Measurements from ENCODE around the gene TMEM151B.
"Not testable (repeated sequence)": the region's sequence is repeated elsewhere in the genome, so short reads cannot be mapped to it uniquely, and the experiment has no call there.

TMEM151B gene

DNA sequence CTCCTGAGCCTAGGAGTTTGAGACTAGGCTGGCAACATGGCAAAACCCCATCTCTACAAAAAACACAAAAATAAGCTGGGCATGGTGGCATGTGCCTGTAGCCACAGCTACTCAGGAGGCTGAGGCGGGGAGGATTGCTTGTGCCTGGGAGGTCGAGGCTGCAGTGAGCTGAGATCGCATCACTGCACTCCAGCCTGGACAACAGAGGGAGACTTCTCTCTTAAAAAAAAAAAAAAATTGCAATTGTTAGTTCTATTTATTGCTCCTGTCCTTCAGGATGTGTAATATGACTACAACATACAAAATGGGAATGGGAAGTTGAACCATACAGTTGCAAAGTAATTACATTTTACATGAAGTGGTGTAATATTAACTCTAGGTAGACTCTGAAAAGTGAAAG lies 51.0 kb downstream of the TMEM151B start:
- TF ChIP-seq, protein P1, sequence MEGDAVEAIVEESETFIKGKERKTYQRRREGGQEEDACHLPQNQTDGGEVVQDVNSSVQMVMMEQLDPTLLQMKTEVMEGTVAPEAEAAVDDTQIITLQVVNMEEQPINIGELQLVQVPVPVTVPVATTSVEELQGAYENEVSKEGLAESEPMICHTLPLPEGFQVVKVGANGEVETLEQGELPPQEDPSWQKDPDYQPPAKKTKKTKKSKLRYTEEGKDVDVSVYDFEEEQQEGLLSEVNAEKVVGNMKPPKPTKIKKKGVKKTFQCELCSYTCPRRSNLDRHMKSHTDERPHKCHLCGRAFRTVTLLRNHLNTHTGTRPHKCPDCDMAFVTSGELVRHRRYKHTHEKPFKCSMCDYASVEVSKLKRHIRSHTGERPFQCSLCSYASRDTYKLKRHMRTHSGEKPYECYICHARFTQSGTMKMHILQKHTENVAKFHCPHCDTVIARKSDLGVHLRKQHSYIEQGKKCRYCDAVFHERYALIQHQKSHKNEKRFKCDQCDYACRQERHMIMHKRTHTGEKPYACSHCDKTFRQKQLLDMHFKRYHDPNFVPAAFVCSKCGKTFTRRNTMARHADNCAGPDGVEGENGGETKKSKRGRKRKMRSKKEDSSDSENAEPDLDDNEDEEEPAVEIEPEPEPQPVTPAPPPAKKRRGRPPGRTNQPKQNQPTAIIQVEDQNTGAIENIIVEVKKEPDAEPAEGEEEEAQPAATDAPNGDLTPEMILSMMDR (IDR thresholded peaks at IDR 0.05; ENCODE audit: low read depth, low read length) = no peak
- no peak for DNase-seq (ENCODE audit: extremely low read depth, low read depth)

GRCh38 chr6:44327096-44327495 lies 56.8 kb downstream of the TMEM151B start:
- no peak for DNase-seq (ENCODE audit: extremely low read depth, low read depth)
- TF ChIP-seq, protein P1 (IDR thresholded peaks at IDR 0.05; ENCODE audit: low read depth, low read length) = no peak

DNA sequence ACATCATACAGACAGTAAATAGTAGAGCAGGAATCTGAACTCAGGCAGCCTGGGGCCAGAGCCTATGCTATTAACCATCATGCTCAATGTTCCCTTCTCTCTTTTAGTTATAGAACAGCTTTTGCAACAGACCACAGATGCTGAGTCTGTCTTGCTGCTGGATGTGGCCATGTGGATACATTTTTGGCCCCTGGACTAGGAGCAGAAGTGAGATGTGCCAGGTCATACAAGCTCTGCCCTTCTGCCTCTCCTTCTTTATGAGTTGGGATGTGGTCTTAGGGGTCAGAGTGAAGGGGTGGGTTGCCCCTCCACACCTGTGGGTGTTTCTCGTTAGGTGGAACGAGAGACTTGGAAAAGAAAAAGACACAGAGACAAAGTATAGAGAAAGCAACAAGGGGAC lies 57.5 kb downstream of the TMEM151B start:
- no peak for DNase-seq (ENCODE audit: extremely low read depth, low read depth)
- TF ChIP-seq, protein P1 (IDR thresholded peaks at IDR 0.05; ENCODE audit: low read depth, low read length) = no peak

- not testable (repeated sequence) for DNase-seq (ENCODE audit: extremely low read depth, low read depth)
Observed at GRCh38 chr6:44328203-44328602, 58.0 kb downstream of the TMEM151B start.

DNA sequence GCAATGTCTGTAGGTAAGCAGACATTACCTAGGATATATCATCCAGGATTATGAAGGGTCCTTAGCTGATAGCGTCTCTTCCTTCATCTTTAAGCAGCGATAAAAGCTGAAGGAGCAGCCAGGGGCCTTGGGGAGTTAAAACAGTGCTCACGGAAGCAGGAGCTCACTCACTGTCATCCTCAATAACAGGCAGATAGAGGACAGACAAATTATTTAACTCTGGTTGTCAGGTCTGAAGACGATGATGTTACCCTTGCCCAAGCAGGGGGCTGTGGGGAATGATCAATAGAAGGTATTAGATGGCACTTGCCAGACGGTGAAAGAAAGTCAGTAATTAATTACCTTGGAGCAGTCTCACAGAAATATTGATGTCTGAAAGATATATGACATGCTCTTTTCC lies 59.6 kb downstream of the TMEM151B start:
- TF ChIP-seq, protein P1 (IDR thresholded peaks at IDR 0.05; ENCODE audit: low read depth, low read length) = no peak
- DNase-seq (ENCODE audit: extremely low read depth, low read depth) = no peak

- TF ChIP-seq, protein P1 (IDR thresholded peaks at IDR 0.05; ENCODE audit: low read depth, low read length) = no peak
- no peak for DNase-seq (ENCODE audit: extremely low read depth, low read depth)
Observed at GRCh38 chr6:44332585-44332984, 62.3 kb downstream of the TMEM151B start.

DNA sequence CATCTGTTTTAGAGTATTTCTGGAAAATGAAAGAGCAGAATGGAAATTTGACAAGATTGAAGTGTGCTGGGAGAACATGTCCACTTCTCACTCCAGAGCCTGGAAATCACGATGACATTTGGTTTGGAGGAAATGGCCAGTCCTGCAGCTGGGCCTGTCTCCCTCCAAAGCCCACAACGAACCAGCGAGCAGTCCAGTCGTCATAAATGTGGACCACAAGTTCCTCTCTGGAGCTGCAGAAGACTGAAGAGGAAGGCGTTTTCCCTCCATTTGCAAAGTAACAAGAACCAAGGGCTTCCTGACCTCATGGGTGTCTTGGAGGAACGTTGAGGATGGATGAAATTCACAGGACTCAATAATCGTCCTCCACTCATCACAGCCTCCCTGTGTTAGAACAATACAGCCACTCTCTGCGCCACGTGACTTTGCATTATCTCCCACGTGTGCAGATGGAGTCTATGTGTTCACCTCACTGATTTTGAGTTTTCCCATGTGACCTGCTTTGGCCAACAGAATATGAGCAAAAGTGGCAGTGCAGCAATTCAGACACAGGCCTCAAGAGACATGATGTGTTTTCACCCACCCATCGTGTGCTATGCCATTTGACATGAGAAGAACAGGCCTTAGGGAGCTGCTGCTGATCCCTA lies 63.1 kb downstream of the TMEM151B start:
- DNase-seq (ENCODE audit: extremely low read depth, low read depth) = no peak
- TF ChIP-seq, protein P1 (IDR thresholded peaks at IDR 0.05; ENCODE audit: low read depth, low read length) = no peak

- TF ChIP-seq, protein P1 (IDR thresholded peaks at IDR 0.05; ENCODE audit: low read depth, low read length) = no peak
Observed at GRCh38 chr6:44333942-44334341, 63.7 kb downstream of the TMEM151B start.

More at GRCh38 chr6:44333942-44334341, 63.7 kb downstream of the TMEM151B start:
- DNase-seq (ENCODE audit: extremely low read depth, low read depth) = no peak
